Tibial nerve (tissue), 4 donors: ENCODE data around the gene GLRX. TPM values are rescaled to one million over a fixed set of nuclear protein-coding genes. Genes with fewer than 3 reads are reported as not detected.

Experiments used
- DNase-seq, 2 donors: peaks; one replicate each; pipeline ENCODE4 v3.0.0-alpha.2; 2019; ENCODE audit warnings: low spot score in 2 of 2
- H3K27ac ChIP-seq, 4 donors: fragments of 200-600 bp; sonication (generic) in 3 of 4; one replicate each; pipeline ENCODE4 v1.5.1; 2017 to 2019; ENCODE audit warnings: mild to moderate bottlenecking in 1 of 4
- H3K27me3 ChIP-seq, 2 donors: fragments of 200-600 bp; sonication (generic) in 1 of 2; one replicate each; pipeline versions ENCODE4 v1.5.1 to v1.6.0; 2017 to 2019
- H3K36me3 ChIP-seq, 3 donors: fragments of 200-600 bp; sonication (generic); one replicate each; pipeline ENCODE4 v1.5.1; 2018 to 2019
- H3K4me1 ChIP-seq, 4 donors: fragments of 200-600 bp; sonication (generic) in 3 of 4; one replicate each; pipeline ENCODE4 v1.5.1; 2017 to 2019
- H3K4me3 ChIP-seq, 4 donors: fragments of 200-600 bp; sonication (generic) in 3 of 4; one replicate each; pipeline ENCODE4 v1.5.1; 2017 to 2019; ENCODE audit warnings: mild to moderate bottlenecking in 1 of 4, moderate library complexity in 1 of 4
- H3K9me3 ChIP-seq, 4 donors: fragments of 200-600 bp; sonication (generic) in 3 of 4; one replicate each; pipeline ENCODE4 v1.5.1; 2017 to 2019
- CTCF ChIP-seq, 5 experiments: fragments of 200-600 bp in 3 of 5; fragments of 450-650 bp in 2 of 5; sonication (generic) in 3 of 5; IDR thresholded peaks; one replicate each; pipeline ENCODE4 v1.5.1; 2016 to 2019; ENCODE audit warnings: antibody characterized with exemption in 5 of 5, mild to moderate bottlenecking in 3 of 5, moderate library complexity in 2 of 5
- EP300 ChIP-seq, 2 donors: sonication (generic); formaldehyde crosslinking; IDR thresholded peaks; one replicate each; pipeline ENCODE4 v1.6.1; 2017; ENCODE audit warnings: antibody characterized with exemption in 2 of 2, mild to moderate bottlenecking in 1 of 2
- POLR2A ChIP-seq, 2 donors: fragments of 450-650 bp; IDR thresholded peaks; one replicate each; pipeline ENCODE4 v1.6.1; 2017; ENCODE audit warnings: antibody characterized with exemption in 2 of 2, mild to moderate bottlenecking in 2 of 2, moderate library complexity in 2 of 2
- WGBS, 2 donors: methylation state at CpG; one replicate each; pipeline ENCODE4 v1.1.5; 2018; 5-methylcytosine and 5-hydroxymethylcytosine counted together
- total RNA-seq, 4 donors: library from RNA; depleted of rRNA; stranded (reverse); fragments of >200 nt; gene quantifications; one replicate each; pipeline ENCODE4 v1.1.0, GENCODE V29; 2016

Gene GLRX
- total RNA-seq, 4 donors from 2014 or later = 15.3 to 72.0 (median 40.4) TPM

- Histone ChIP-seq H3K36me3 (peaks cover 0 to 30% (median 0%) of the 10 kb centered on the region in 3 donors), H3K27me3 (no peaks in the 10 kb centered on the region), H3K4me3 (no peak overlapping the region), H3K27ac (no peak overlapping the region), H3K4me1 (peaks cover 0 to 10% (median 0%) of the 10 kb centered on the region in 4 donors), H3K9me3 (no peaks in the 10 kb centered on the region)
- no peak for DNase-seq
- 74 to 79% methylated on average over 3 of the region's 3 CpGs for WGBS, 2 donors
- TF ChIP-seq EP300 (IDR thresholded peaks at IDR 0.05) (no peak), POLR2A (IDR thresholded peaks at IDR 0.05) (no peak), CTCF (IDR thresholded peaks at IDR 0.05) (no peak)
Measured at GRCh38 chr5:95773335-95774059, 49.0 kb downstream of the GLRX start.

GRCh38 chr5:95771892-95772291 lies 50.6 kb downstream of the GLRX start:
- H3K36me3 ChIP-seq = peaks cover 0 to 45% (median 0%) of the 10 kb centered on the region in 3 donors
- H3K27ac ChIP-seq = no peak overlapping the region
- H3K27me3 ChIP-seq = no peaks in the 10 kb centered on the region
- H3K4me3 ChIP-seq = no peak overlapping the region
- TF ChIP-seq CTCF (IDR thresholded peaks at IDR 0.05) (no peak), POLR2A (IDR thresholded peaks at IDR 0.05) (no peak), EP300 (IDR thresholded peaks at IDR 0.05) (no peak)
- 84 to 95% methylated on average over 2 of the region's 2 CpGs for WGBS, 2 donors
- H3K9me3 ChIP-seq = no peaks in the 10 kb centered on the region
- DNase-seq = no peak
- H3K4me1 ChIP-seq = peaks cover 0 to 10% (median 0%) of the 10 kb centered on the region in 4 donors

- Histone ChIP-seq H3K4me1 (peaks cover 0 to 10% (median 0%) of the 10 kb centered on the region in 4 donors), H3K36me3 (peaks cover 0 to 50% (median 0%) of the 10 kb centered on the region in 3 donors), H3K4me3 (no peak overlapping the region), H3K27me3 (no peaks in the 10 kb centered on the region), H3K27ac (no peak overlapping the region), H3K9me3 (no peaks in the 10 kb centered on the region)
- WGBS, 2 donors = 71 to 74% methylated on average over 8 of the region's 8 CpGs
- no peak for DNase-seq
- TF ChIP-seq POLR2A (IDR thresholded peaks at IDR 0.05) (no peak), CTCF (IDR thresholded peaks at IDR 0.05) (no peak), EP300 (IDR thresholded peaks at IDR 0.05) (peak in 1 of 2 donors; percentile 19)
Measured at GRCh38 chr5:95770830-95771708, 51.5 kb downstream of the GLRX start.

GRCh38 chr5:95768731-95769130 lies 53.8 kb downstream of the GLRX start:
- WGBS, 2 donors = 94 to 95% methylated on average over 9 of the region's 9 CpGs
- Histone ChIP-seq H3K36me3 (peaks cover 0 to 56% (median 0%) of the 10 kb centered on the region in 3 donors), H3K27me3 (no peaks in the 10 kb centered on the region), H3K4me1 (peaks cover 0 to 10% (median 0%) of the 10 kb centered on the region in 4 donors), H3K27ac (no peak overlapping the region), H3K4me3 (no peak overlapping the region), H3K9me3 (no peaks in the 10 kb centered on the region)
- TF ChIP-seq CTCF (IDR thresholded peaks at IDR 0.05) (no peak), EP300 (IDR thresholded peaks at IDR 0.05) (no peak), POLR2A (IDR thresholded peaks at IDR 0.05) (no peak)
- no peak for DNase-seq

- Histone ChIP-seq H3K36me3 (peaks cover 0 to 48% (median 0%) of the 10 kb centered on the region in 3 donors), H3K27me3 (no peaks in the 10 kb centered on the region), H3K27ac (no peak overlapping the region), H3K4me1 (peaks cover 0 to 40% (median 22%) of the 10 kb centered on the region in 4 donors), H3K4me3 (no peak overlapping the region), H3K9me3 (no peaks in the 10 kb centered on the region)
- DNase-seq = no peak
- WGBS, 2 donors = 90 to 92% methylated on average over 6 of the region's 6 CpGs
- TF ChIP-seq POLR2A (IDR thresholded peaks at IDR 0.05) (no peak), EP300 (IDR thresholded peaks at IDR 0.05) (no peak), CTCF (IDR thresholded peaks at IDR 0.05) (no peak)
Measured at GRCh38 chr5:95763941-95764340, 58.6 kb downstream of the GLRX start.
